Measurements from ENCODE around the gene LYZL2. TPM values are rescaled to one million over a fixed set of nuclear protein-coding genes. Genes with fewer than 3 reads are reported as not detected.
"Not testable (repeated sequence)": the region's sequence is repeated elsewhere in the genome, so short reads cannot be mapped to it uniquely, and the experiment has no call there.

LYZL2 gene
- total and polyA plus RNA-seq, 2 donors (not counting 3 experiments of a cell fraction or from before 2014, with no cell fraction given) = not detected

- Histone ChIP-seq H3K4me1 (ENCODE audit: control insufficient read depth, extremely low read depth, insufficient read depth, low read length) (no peaks in the 10 kb centered on the region), H3K27ac (ENCODE audit: insufficient read depth, low read depth, low read length) (no peak overlapping the region), H2AFZ (ENCODE audit: low read depth, low read length) (no peak overlapping the region), H3K79me2 (ENCODE audit: control insufficient read depth, insufficient read depth, low read length) (no peaks in the 10 kb centered on the region), H3K9ac (replicated peaks; ENCODE audit: extremely low read depth, insufficient read depth, low read length) (no peak overlapping the region), H3K9me1 (replicated peaks; ENCODE audit: control insufficient read depth, extremely low read depth, insufficient read depth, low read length) (no peaks in the 10 kb centered on the region), H4K20me1 (replicated peaks; ENCODE audit: control insufficient read depth, extremely low read depth, insufficient read depth, low read length) (no peaks in the 10 kb centered on the region), H3K27me3 (ENCODE audit: control insufficient read depth in 2 of 2, insufficient read depth in 2 of 2, low read length in 2 of 2) (peaks cover 2 to 3% of the 10 kb centered on the region in 2 experiments), H3K36me3 (ENCODE audit: control insufficient read depth in 2 of 2, extremely low read depth in 1 of 2, insufficient read depth in 2 of 2, low read length in 2 of 2) (no peaks in the 10 kb centered on the region), H3K4me3 (replicated peaks in 1 of 3; ENCODE audit: insufficient read depth in 1 of 3, low read depth in 1 of 3, low read length in 3 of 3) (no peak overlapping the region), H3K9me3 (replicated peaks; ENCODE audit: control insufficient read depth, insufficient read depth, low read length) (no peaks in the 10 kb centered on the region), H3K4me2 (ENCODE audit: insufficient read depth, low read length) (no peak overlapping the region)
- POLR2A ChIA-PET = no interaction called here
- dilution Hi-C loops (cut with MboI; ENCODE audit: extremely low pct_ligation_motif_present, low sequenced_read_pairs) = no loop called here
- DNase-seq (ENCODE audit: low read depth, low spot score) (no peak), FAIRE-seq (no peak)
- CTCF ChIA-PET = no interaction called here
- intact Hi-C loops (cut with micrococcal nuclease) = no loop called here
- no TSS peak for BruUV-seq (replicated peaks)
- TF ChIP-seq JUN (IDR thresholded peaks at IDR 0.05; ENCODE audit: borderline replicate concordance, insufficient read depth, insufficient read length, low read depth) = no peak
- TF ChIP-seq GATA2 (IDR thresholded peaks at IDR 0.05; ENCODE audit: insufficient read depth, insufficient read length, low read depth, low read length) = no peak
- no peak for TF ChIP-seq CTCF (IDR thresholded peaks at IDR 0.05; ENCODE audit: extremely low read depth in 1 of 2, insufficient read depth in 1 of 2, low read depth in 1 of 2, low read length in 2 of 2)
- TF ChIP-seq MAX (IDR thresholded peaks at IDR 0.05; ENCODE audit: insufficient read depth, insufficient read length) = no peak
- TF ChIP-seq POLR2AphosphoS5 (IDR thresholded peaks at IDR 0.05; ENCODE audit: insufficient read depth, low read depth, low read length) = no peak
- no peak for TF ChIP-seq MYC (IDR thresholded peaks at IDR 0.05; ENCODE audit: low read depth, low read length)
- TF ChIP-seq EZH2 (IDR thresholded peaks at IDR 0.05; ENCODE audit: borderline replicate concordance, low read depth, low read length, severe bottlenecking) = no peak
- no peak for TF ChIP-seq FOS (IDR thresholded peaks at IDR 0.05; ENCODE audit: borderline replicate concordance, insufficient read depth, low read length)
- TF ChIP-seq POLR2A (IDR thresholded peaks at IDR 0.05; ENCODE audit: low read depth, low read length) = no peak
Observed at GRCh38 chr10:30617070-30617469, 12.5 kb downstream of the LYZL2 start.

- H3K79me2 ChIP-seq (ENCODE audit: control insufficient read depth, insufficient read depth, low read length); H3K4me2 ChIP-seq (ENCODE audit: insufficient read depth, low read length); H3K27me3 ChIP-seq (ENCODE audit: control insufficient read depth in 2 of 2, insufficient read depth in 2 of 2, low read length in 2 of 2); FAIRE-seq; H3K27ac ChIP-seq (ENCODE audit: insufficient read depth, low read depth, low read length); DNase-seq (ENCODE audit: low read depth, low spot score); H3K9me1 ChIP-seq (replicated peaks; ENCODE audit: control insufficient read depth, extremely low read depth, insufficient read depth, low read length); H2AFZ ChIP-seq (ENCODE audit: low read depth, low read length); POLR2A ChIA-PET; CTCF ChIA-PET; intact Hi-C loops (cut with micrococcal nuclease); H3K9me3 ChIP-seq (replicated peaks; ENCODE audit: control insufficient read depth, insufficient read depth, low read length); H3K4me3 ChIP-seq (replicated peaks in 1 of 3; ENCODE audit: insufficient read depth in 1 of 3, low read depth in 1 of 3, low read length in 3 of 3); H3K9ac ChIP-seq (replicated peaks; ENCODE audit: extremely low read depth, insufficient read depth, low read length); H3K4me1 ChIP-seq (ENCODE audit: control insufficient read depth, extremely low read depth, insufficient read depth, low read length); BruUV-seq (replicated peaks); H3K36me3 ChIP-seq (ENCODE audit: control insufficient read depth in 2 of 2, extremely low read depth in 1 of 2, insufficient read depth in 2 of 2, low read length in 2 of 2); H4K20me1 ChIP-seq (replicated peaks; ENCODE audit: control insufficient read depth, extremely low read depth, insufficient read depth, low read length); dilution Hi-C loops (cut with MboI; ENCODE audit: extremely low pct_ligation_motif_present, low sequenced_read_pairs): not testable (repeated sequence)
Observed at GRCh38 chr10:30611041-30611440, 18.5 kb downstream of the LYZL2 start.
